HEK293T (cell line): ENCODE results near the gene ZFR.

Source experiments
- CTBP1 ChIP-seq: fragments of 450-650 bp; IDR thresholded peaks from 2 replicates; pipeline ENCODE4 v1.6.1; 2016; ENCODE audit warnings: borderline replicate concordance
- ELF4 ChIP-seq: fragments of 450-650 bp; IDR thresholded peaks from 2 replicates; pipeline ENCODE4 v1.6.1; 2017; ENCODE audit warnings: antibody characterized with exemption
- FOXM1 ChIP-seq: fragments of 450-650 bp; IDR thresholded peaks from 2 replicates; pipeline ENCODE4 v1.6.1; 2017; ENCODE audit warnings: mild to moderate bottlenecking, borderline replicate concordance
- L3MBTL2 ChIP-seq: fragments of 450-650 bp; conservative IDR thresholded peaks from 2 replicates; pipeline ENCODE4 v1.6.1; 2016; ENCODE audit warnings: mild to moderate bottlenecking
- LEF1 ChIP-seq: fragments of 450-650 bp; IDR thresholded peaks from 2 replicates; pipeline ENCODE4 v1.6.1; 2017; ENCODE audit warnings: mild to moderate bottlenecking, borderline replicate concordance
- NFRKB ChIP-seq: fragments of 450-650 bp; IDR thresholded peaks from 2 replicates; pipeline ENCODE4 v1.6.1; 2016; ENCODE audit warnings: mild to moderate bottlenecking, moderate library complexity
- PKNOX1 ChIP-seq: fragments of 450-650 bp; IDR thresholded peaks from 2 replicates; pipeline ENCODE4 v1.6.1; 2016
- SP1 ChIP-seq: fragments of 450-650 bp; IDR thresholded peaks from 2 replicates; pipeline ENCODE4 v1.6.1; 2017
- SUZ12 ChIP-seq: fragments of 450-650 bp; IDR thresholded peaks from 2 replicates; pipeline ENCODE4 v1.6.1; 2016; ENCODE audit warnings: mild to moderate bottlenecking

- TF ChIP-seq ELF4 (no peak), SP1 (no peak), LEF1 (no peak), FOXM1 (no peak), NFRKB (no peak), CTBP1 (no peak), SUZ12 (no peak), PKNOX1 (no peak), L3MBTL2 (no peak)
These were observed 118.9 kb downstream of the ZFR start for GRCh38 chr5:32325616-32326015.
